HUES64 (cell line): ENCODE measurements around the gene DHDH.

Experiments
- H3K27ac ChIP-seq: 2 replicates; pipeline ENCODE4 v1.7.0; 2013; ENCODE audit warnings: low read depth, low read length, inconsistent platforms
- H3K27me3 ChIP-seq: 2 replicates; pipeline ENCODE4 v1.6.1; 2013; ENCODE audit warnings: mild to moderate bottlenecking, low read length; ENCODE audit not compliant: insufficient read depth
- H3K36me3 ChIP-seq: 2 replicates; pipeline ENCODE4 v1.6.1; 2013; ENCODE audit warnings: mild to moderate bottlenecking, low read length; ENCODE audit not compliant: insufficient read depth
- H3K4me1 ChIP-seq: 2 replicates; pipeline ENCODE4 v1.6.1; 2013; ENCODE audit warnings: mild to moderate bottlenecking, low read length, moderate library complexity; ENCODE audit not compliant: insufficient read depth
- H3K4me3 ChIP-seq: 2 replicates; pipeline ENCODE4 v1.5.1; 2013; ENCODE audit warnings: mild to moderate bottlenecking, low read length, moderate library complexity
- H3K9ac ChIP-seq: 2 replicates; pipeline ENCODE4 v1.6.1; 2013; ENCODE audit warnings: mild to moderate bottlenecking, low read depth, low read length
- H3K9me3 ChIP-seq: 2 replicates; pipeline ENCODE4 v1.6.1; 2013; ENCODE audit warnings: low read depth, low read length; ENCODE audit not compliant: insufficient read depth
- WGBS: fragments of 150-250, 120-280 bp; methylation state at CpG from one replicate; pipeline ENCODE4 v1.1.7; 2013; ENCODE audit warnings: missing lambda C conversion rate; 5-methylcytosine and 5-hydroxymethylcytosine counted together

The DHDH gene

GRCh38 chr19:48928164-48929025 lies 5.1 kb upstream of the DHDH start:
- no peak overlapping the region for H3K27ac ChIP-seq
- WGBS: 93% methylated on average over 15 of the region's 15 CpGs

GRCh38 chr19:48934837-48935236 lies 1.3 kb downstream of the DHDH start:
- H3K4me1 ChIP-seq: peaks cover 10% of the 10 kb centered on the region
- 83% methylated on average over 19 of the region's 19 CpGs for WGBS
- H3K36me3 ChIP-seq: no peaks in the 10 kb centered on the region
- H3K27ac ChIP-seq: no peak overlapping the region
- no peak overlapping the region for H3K9ac ChIP-seq
- no peaks in the 10 kb centered on the region for H3K9me3 ChIP-seq
- peaks cover 30% of the 10 kb centered on the region for H3K27me3 ChIP-seq
- H3K4me3 ChIP-seq: no peak overlapping the region

More at GRCh38 chr19:48928164-48929025, 5.1 kb upstream of the DHDH start:
- Histone ChIP-seq H3K4me1 (peaks cover 4% of the 10 kb centered on the region), H3K4me3 (no peak overlapping the region), H3K9ac (no peak overlapping the region), H3K27me3 (peaks cover 14% of the 10 kb centered on the region), H3K9me3 (no peaks in the 10 kb centered on the region), H3K36me3 (no peaks in the 10 kb centered on the region)

GRCh38 chr19:48935864-48936263 lies 2.4 kb downstream of the DHDH start:
- H3K36me3 ChIP-seq: no peaks in the 10 kb centered on the region
- no peaks in the 10 kb centered on the region for H3K9me3 ChIP-seq
- H3K27ac ChIP-seq: no peak overlapping the region
- 96% methylated on average over 25 of the region's 25 CpGs for WGBS
- H3K4me3 ChIP-seq: no peak overlapping the region
- H3K27me3 ChIP-seq: peaks cover 30% of the 10 kb centered on the region
- H3K9ac ChIP-seq: no peak overlapping the region
- H3K4me1 ChIP-seq: peaks cover 10% of the 10 kb centered on the region

GRCh38 chr19:48938256-48938655 lies 4.8 kb downstream of the DHDH start:
- no peak overlapping the region for H3K27ac ChIP-seq
- no peak overlapping the region for H3K4me3 ChIP-seq
- peaks cover 16% of the 10 kb centered on the region for H3K27me3 ChIP-seq
- no peaks in the 10 kb centered on the region for H3K9me3 ChIP-seq
- no peaks in the 10 kb centered on the region for H3K36me3 ChIP-seq
- H3K9ac ChIP-seq: no peak overlapping the region
- WGBS: 94% methylated on average over 7 of the region's 7 CpGs
- H3K4me1 ChIP-seq: peaks cover 6% of the 10 kb centered on the region; the same call in 1 of the 2 replicates

- H3K4me3 ChIP-seq: no peak overlapping the region
- no peaks in the 10 kb centered on the region for H3K27me3 ChIP-seq
- WGBS: 95% methylated on average over 5 of the region's 5 CpGs
- no peaks in the 10 kb centered on the region for H3K9me3 ChIP-seq
- no peak overlapping the region for H3K9ac ChIP-seq
- no peaks in the 10 kb centered on the region for H3K4me1 ChIP-seq
- no peak overlapping the region for H3K27ac ChIP-seq
- H3K36me3 ChIP-seq: no peaks in the 10 kb centered on the region
Observed at GRCh38 chr19:48940902-48941301, 7.4 kb downstream of the DHDH start.

- Histone ChIP-seq H3K9ac (no peak overlapping the region), H3K27me3 (no peaks in the 10 kb centered on the region), H3K4me3 (no peak overlapping the region), H3K9me3 (peaks cover 10% of the 10 kb centered on the region; the same call in 1 of the 2 replicates), H3K4me1 (no peaks in the 10 kb centered on the region), H3K36me3 (no peaks in the 10 kb centered on the region), H3K27ac (no peak overlapping the region)
- 93% methylated on average over 6 of the region's 6 CpGs for WGBS
Observed at GRCh38 chr19:48943081-48943480, 9.6 kb downstream of the DHDH start.

GRCh38 chr19:48945415-48945814 lies 11.9 kb downstream of the DHDH start:
- H3K4me1 ChIP-seq: no peaks in the 10 kb centered on the region
- no peaks in the 10 kb centered on the region for H3K36me3 ChIP-seq
- 89% methylated on average over 5 of the region's 5 CpGs for whole genome bisulfite sequencing
- no peak overlapping the region for H3K9ac ChIP-seq
- H3K4me3 ChIP-seq: no peak overlapping the region
- no peaks in the 10 kb centered on the region for H3K27me3 ChIP-seq
- peaks cover 10% of the 10 kb centered on the region; the same call in 1 of the 2 replicates for H3K9me3 ChIP-seq
- no peak overlapping the region for H3K27ac ChIP-seq

GRCh38 chr19:48945817-48946216 lies 12.3 kb downstream of the DHDH start:
- 95% methylated on average over 2 of the region's 2 CpGs for WGBS
- Histone ChIP-seq H3K36me3 (no peaks in the 10 kb centered on the region), H3K9me3 (peaks cover 10% of the 10 kb centered on the region; the same call in 1 of the 2 replicates), H3K4me1 (no peaks in the 10 kb centered on the region), H3K9ac (no peak overlapping the region), H3K27ac (no peak overlapping the region), H3K27me3 (no peaks in the 10 kb centered on the region), H3K4me3 (no peak overlapping the region)

- H3K36me3 ChIP-seq: no peaks in the 10 kb centered on the region
- no peak overlapping the region for H3K27ac ChIP-seq
- no peaks in the 10 kb centered on the region for H3K4me1 ChIP-seq
- no peak overlapping the region for H3K9ac ChIP-seq
- WGBS: 82% methylated on average over 9 of the region's 9 CpGs
- H3K4me3 ChIP-seq: no peak overlapping the region
- H3K27me3 ChIP-seq: no peaks in the 10 kb centered on the region
- peaks cover 10% of the 10 kb centered on the region; the same call in 1 of the 2 replicates for H3K9me3 ChIP-seq
Observed at GRCh38 chr19:48946463-48947257, 13.2 kb downstream of the DHDH start.

GRCh38 chr19:48947258-48947542 lies 13.7 kb downstream of the DHDH start:
- Histone ChIP-seq H3K9me3 (peaks cover 10% of the 10 kb centered on the region; the same call in 1 of the 2 replicates), H3K4me1 (no peaks in the 10 kb centered on the region), H3K27me3 (no peaks in the 10 kb centered on the region), H3K4me3 (no peak overlapping the region), H3K27ac (no peak overlapping the region), H3K36me3 (no peaks in the 10 kb centered on the region), H3K9ac (no peak overlapping the region)
- 91% methylated on average over 3 of the region's 3 CpGs for WGBS

GRCh38 chr19:48950159-48950558 lies 16.7 kb downstream of the DHDH start:
- H3K27ac ChIP-seq: no peak overlapping the region
- H3K36me3 ChIP-seq: no peaks in the 10 kb centered on the region
- no peaks in the 10 kb centered on the region for H3K4me1 ChIP-seq
- H3K9ac ChIP-seq: no peak overlapping the region
- 90% methylated on average over 3 of the region's 3 CpGs for WGBS
- no peaks in the 10 kb centered on the region for H3K27me3 ChIP-seq
- H3K9me3 ChIP-seq: peaks cover 10% of the 10 kb centered on the region; the same call in 1 of the 2 replicates
- no peak overlapping the region for H3K4me3 ChIP-seq
